OCI-LY7 (cell line): ENCODE results near the gene IL2RA. TPM values are rescaled to one million over a fixed set of nuclear protein-coding genes. Genes with fewer than 3 reads are reported as not detected.

Experiments used
- BruUV-seq: library from RNA; stranded (reverse); fragments of 400-500 nt; replicated peaks from 2 replicates; lab custom pipeline; 2021; lab: Mats Ljungman, UMichigan
- CTCF ChIA-PET: fragments of 300-600 bp; sonication (Branson Sonifier 250); formaldehyde crosslinking; loops from one replicate; lab custom pipeline; 2022; ENCODE audit warnings: antibody characterized with exemption; ENCODE audit not compliant: unreplicated experiment; lab: Charles Lee
- POLR2A ChIA-PET: fragments of 300-600 bp; sonication (Branson Sonifier 250); formaldehyde crosslinking; loops from one replicate; lab custom pipeline; 2022; ENCODE audit warnings: antibody characterized with exemption; lab: Charles Lee
- DNase-seq: peaks from one replicate; pipeline ENCODE4 v3.0.0-alpha.2; 2015; ENCODE audit warnings: low spot score
- H2AFZ ChIP-seq: fragments of 200-600 bp; sonication (generic), shearing (Covaris generic); 2 replicates; pipeline ENCODE4 v1.6.1; 2014; ENCODE audit warnings: mild to moderate bottlenecking, antibody characterized with exemption, low read length, moderate library complexity
- H3K27ac ChIP-seq: fragments of 200-600 bp; sonication (generic); 2 replicates; pipeline ENCODE4 v1.5.1; 2014; ENCODE audit warnings: mixed run types, low read depth, mild to moderate bottlenecking, moderate library complexity, low read length, inconsistent platforms; ENCODE audit not compliant: poor library complexity, severe bottlenecking
- H3K36me3 ChIP-seq: fragments of 200-600 bp; sonication (generic); 2 replicates; pipeline ENCODE4 v1.6.1; 2014; ENCODE audit warnings: mild to moderate bottlenecking, antibody characterized with exemption, low read length, moderate library complexity, mixed read lengths; ENCODE audit not compliant: insufficient read depth
- H3K4me1 ChIP-seq: fragments of 200-600 bp; sonication (generic); 2 replicates; pipeline ENCODE4 v1.5.1; 2014; ENCODE audit warnings: mild to moderate bottlenecking, low read length; ENCODE audit not compliant: insufficient read depth, poor library complexity, severe bottlenecking
- H3K4me2 ChIP-seq: fragments of 200-600 bp; sonication (generic); 2 replicates; pipeline ENCODE4 v1.6.1; 2014; ENCODE audit warnings: mild to moderate bottlenecking, low read length
- H3K4me3 ChIP-seq: fragments of 200-600 bp; sonication (generic); 2 replicates; pipeline ENCODE4 v1.5.1; 2014; ENCODE audit warnings: mild to moderate bottlenecking, low read depth, low read length; ENCODE audit not compliant: poor library complexity, severe bottlenecking
- H3K79me2 ChIP-seq: fragments of 200-600 bp; sonication (generic); 2 replicates; pipeline ENCODE4 v1.6.1; 2016; ENCODE audit warnings: low read depth, mild to moderate bottlenecking, low read length, moderate library complexity, mixed read lengths; ENCODE audit not compliant: insufficient read depth
- H3K9me2 ChIP-seq: fragments of 200-600 bp; sonication (generic); 2 replicates; pipeline ENCODE4 v1.6.1; 2016; ENCODE audit warnings: mild to moderate bottlenecking, low read length, mixed read lengths; ENCODE audit not compliant: insufficient read depth
- H3K9me3 ChIP-seq: fragments of 200-600 bp; sonication (generic); 2 replicates; pipeline ENCODE4 v1.6.1; 2014; ENCODE audit warnings: mild to moderate bottlenecking, mixed run types, low read length, mixed read lengths
- H4K20me1 ChIP-seq: fragments of 200-600 bp; sonication (generic); 2 replicates; pipeline ENCODE4 v1.6.1; 2014; ENCODE audit warnings: mild to moderate bottlenecking, antibody characterized with exemption, low read length, moderate library complexity, mixed read lengths; ENCODE audit not compliant: insufficient read depth
- CTCF ChIP-seq: fragments of 200-600 bp; sonication (generic); conservative IDR thresholded peaks from 2 replicates; pipeline ENCODE4 v1.5.1; 2014; ENCODE audit warnings: mild to moderate bottlenecking, antibody characterized with exemption, low read length, moderate library complexity, mixed read lengths
- EZH2phosphoT487 ChIP-seq: fragments of 200-600 bp; sonication (generic); IDR thresholded peaks from 2 replicates; pipeline ENCODE4 v1.6.1; 2018; ENCODE audit warnings: low read depth, borderline replicate concordance, mild to moderate bottlenecking, mixed run types, antibody characterized with exemption, low read length, moderate library complexity, mixed read lengths
- intact Hi-C: fragments of 100-400 bp; cut with micrococcal nuclease; formaldehyde crosslinking; loops from one replicate; pipeline ENCODE4 v1.10.0; 2022; ENCODE audit not compliant: unreplicated experiment
- total RNA-seq, 2 experiments: library from RNA; depleted of rRNA in 1 of 2; stranded (reverse); fragments of >200 nt in 1 of 2; shearing (Covaris generic) in 1 of 2; gene quantifications; 2 replicates each; pipeline ENCODE4 v1.2.3, GENCODE V29; 2014 to 2022

The IL2RA gene
- total RNA-seq, 2 experiments from 2014 or later: 22.3 to 24.0 TPM

GRCh38 chr10:6011558-6011957 is 50.6 kb downstream of the IL2RA start:
- Histone ChIP-seq H4K20me1 (no peaks in the 10 kb centered on the region), H3K9me2 (no peaks in the 10 kb centered on the region), H3K4me3 (no peak overlapping the region), H3K4me2 (no peak overlapping the region), H2AFZ (no peak overlapping the region), H3K79me2 (no peaks in the 10 kb centered on the region), H3K9me3 (peaks cover 11% of the 10 kb centered on the region; the same call in 1 of the 2 replicates), H3K4me1 (peaks cover 16% of the 10 kb centered on the region), H3K27ac (no peak overlapping the region), H3K36me3 (peaks cover 9% of the 10 kb centered on the region)
- TF ChIP-seq EZH2phosphoT487 (no peak), CTCF (no peak)
- CTCF ChIA-PET: no interaction called here
- POLR2A ChIA-PET: interaction anchor here (0.6 to 1.4 kb wide), 2 partner anchors 24 to 340 kb away, joined by 4 to 7 read pairs; no protein-coding TSS in a partner anchor
- intact Hi-C loops: loop anchor here (5.0 to 10.0 kb wide), 2 partner anchors 151 to 393 kb away; no protein-coding TSS in a partner anchor
- no peak for DNase-seq
- TSS peak; percentile 67 for BruUV-seq

- TF ChIP-seq EZH2phosphoT487 (no peak), CTCF (no peak)
- H3K79me2 ChIP-seq: no peaks in the 10 kb centered on the region
- POLR2A ChIA-PET: interaction anchor here (1.0 to 1.4 kb wide), 3 partner anchors 9 to 57 kb away, joined by 3 to 7 read pairs (median 3); no protein-coding TSS in a partner anchor
- H3K9me3 ChIP-seq: peaks cover 11% of the 10 kb centered on the region; the same call in 1 of the 2 replicates
- no peak overlapping the region for H2AFZ ChIP-seq
- no peak overlapping the region for H3K4me3 ChIP-seq
- DNase-seq: no peak
- no peaks in the 10 kb centered on the region for H4K20me1 ChIP-seq
- H3K4me2 ChIP-seq: no peak overlapping the region
- intact Hi-C loops: loop anchor here (5.0 to 10.0 kb wide), 2 partner anchors 152 to 394 kb away; no protein-coding TSS in a partner anchor
- H3K36me3 ChIP-seq: peaks cover 9% of the 10 kb centered on the region
- BruUV-seq: no TSS peak
- H3K9me2 ChIP-seq: no peaks in the 10 kb centered on the region
- peaks cover 16% of the 10 kb centered on the region for H3K4me1 ChIP-seq
- CTCF ChIA-PET: interaction anchor here (0.5 kb wide), 1 partner anchor 570 kb away, joined by 3 read pairs; no protein-coding TSS in a partner anchor
- no peak overlapping the region for H3K27ac ChIP-seq
Observed at GRCh38 chr10:6010569-6010968, 51.6 kb downstream of the IL2RA start.

GRCh38 chr10:6009961-6010360 is 52.2 kb downstream of the IL2RA start:
- intact Hi-C loops: loop anchor here (5.0 to 10.0 kb wide), 2 partner anchors 152 to 395 kb away; no protein-coding TSS in a partner anchor
- ChIA-PET CTCF (no interaction called here), POLR2A (interaction anchor here (1.0 to 1.4 kb wide), 3 partner anchors 10 to 58 kb away, joined by 3 to 7 read pairs (median 3); no protein-coding TSS in a partner anchor)
- Histone ChIP-seq H4K20me1 (no peaks in the 10 kb centered on the region), H3K9me3 (peaks cover 11% of the 10 kb centered on the region; the same call in 1 of the 2 replicates), H3K27ac (no peak overlapping the region), H3K79me2 (no peaks in the 10 kb centered on the region), H3K36me3 (peaks cover 9% of the 10 kb centered on the region), H3K9me2 (no peaks in the 10 kb centered on the region), H3K4me2 (no peak overlapping the region), H3K4me3 (no peak overlapping the region), H2AFZ (no peak overlapping the region), H3K4me1 (peaks cover 13% of the 10 kb centered on the region)
- DNase-seq: no peak
- no TSS peak for BruUV-seq
- TF ChIP-seq CTCF (no peak), EZH2phosphoT487 (no peak)
